SKM-1 (cell line): ENCODE data around the gene CRCP.

ENCODE experiments used
- DNase-seq: peaks from one replicate; lab custom pipeline; 2025; ENCODE audit not compliant: unreplicated experiment; lab: John Stamatoyannopoulos, UW

Gene CRCP

DNA sequence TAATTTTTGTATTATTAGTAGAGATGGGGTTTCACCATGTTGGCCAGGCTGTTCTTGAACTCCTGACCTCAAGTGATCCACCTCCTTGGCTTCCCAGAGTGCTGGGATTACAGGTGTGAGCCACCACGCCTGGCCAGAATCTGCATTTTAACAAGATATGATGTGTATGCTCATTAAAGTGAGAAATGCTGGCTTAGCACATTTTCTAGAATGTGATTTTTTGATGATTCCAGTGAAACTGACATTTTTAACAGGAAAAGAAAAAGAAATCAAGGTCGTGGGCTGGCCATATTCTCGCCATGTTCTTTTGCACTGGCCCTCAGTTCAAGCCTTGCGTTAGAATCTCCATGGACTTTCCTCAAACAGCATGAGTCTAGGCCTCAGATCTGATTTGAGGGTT, 72.3 kb downstream of the CRCP start:
- DNase-seq = no peak

DNA sequence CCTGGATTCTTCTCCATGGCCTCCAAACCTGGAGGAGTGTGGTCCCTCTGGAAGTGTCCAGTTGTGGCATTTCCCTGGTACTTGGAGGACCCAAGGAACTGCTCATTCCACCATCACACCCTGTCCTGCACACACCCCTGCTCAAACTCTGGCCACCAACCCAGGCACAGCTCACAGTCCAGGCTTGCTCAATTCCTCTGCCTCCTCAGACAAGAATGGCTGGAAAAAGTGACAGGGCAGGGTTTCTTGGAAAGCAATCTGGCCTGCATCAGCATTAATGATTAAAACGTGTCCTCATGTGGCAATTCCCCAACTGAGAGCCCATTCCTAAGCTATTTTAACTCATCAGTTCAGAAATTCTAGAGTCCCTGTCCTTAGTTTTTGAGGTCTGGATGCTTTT, 73.3 kb downstream of the CRCP start:
- DNase-seq = no peak

DNA sequence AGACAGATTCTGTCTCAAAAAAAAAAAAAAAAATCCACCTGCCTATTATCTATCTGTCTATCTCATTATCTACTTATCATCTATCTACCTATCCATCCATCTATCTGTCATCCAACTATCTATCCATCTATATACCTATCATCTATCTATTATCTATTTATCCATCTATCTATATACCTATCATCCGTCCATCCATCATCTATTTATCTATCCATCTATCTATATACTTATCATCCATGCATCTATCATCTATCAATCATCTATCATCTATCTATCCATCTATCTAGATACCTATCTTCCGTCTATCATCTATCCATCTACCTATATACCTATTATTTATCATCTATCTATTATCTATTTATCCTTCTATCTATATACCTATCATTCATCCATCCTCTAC, 74.0 kb downstream of the CRCP start:
- no peak for DNase-seq

DNA sequence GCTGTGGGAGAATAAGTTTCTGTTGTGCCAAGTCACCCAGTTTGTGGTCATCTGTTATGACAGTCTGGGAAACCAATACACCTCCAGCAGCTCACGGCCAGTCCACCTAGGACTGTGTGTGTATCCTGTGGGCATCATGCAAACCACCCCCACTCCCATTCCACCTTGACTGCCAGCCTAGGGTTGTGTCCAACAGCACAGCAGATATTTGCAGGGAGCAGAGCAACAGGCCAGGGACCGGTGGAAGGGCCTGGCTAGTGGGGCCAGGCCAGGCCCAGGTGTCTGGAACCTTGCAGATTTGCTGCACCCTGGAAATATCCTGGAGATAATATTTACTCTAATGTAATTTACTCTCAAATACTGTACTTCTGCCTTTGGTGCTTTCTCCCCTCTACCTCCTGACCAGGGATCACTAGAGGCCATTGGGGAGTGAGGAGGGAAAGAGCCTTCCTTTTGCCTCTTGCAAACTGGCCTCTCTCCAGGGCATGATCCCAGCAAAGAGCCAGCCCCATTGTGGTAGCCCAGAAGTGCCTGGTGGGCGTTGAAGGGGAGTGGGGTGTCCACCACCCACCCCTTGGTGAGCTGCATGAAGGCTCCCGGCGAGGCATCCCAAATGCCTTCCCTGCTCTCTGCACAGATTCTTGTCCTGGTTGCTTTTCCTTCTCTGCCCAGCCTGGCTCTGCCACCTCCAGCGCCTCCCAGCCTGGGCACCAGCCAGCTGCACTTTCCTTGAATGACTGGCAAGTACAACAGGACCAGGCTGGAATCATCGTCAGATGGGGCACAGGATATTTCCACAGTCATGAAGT, 75.3 kb downstream of the CRCP start:
- no peak for DNase-seq

DNA sequence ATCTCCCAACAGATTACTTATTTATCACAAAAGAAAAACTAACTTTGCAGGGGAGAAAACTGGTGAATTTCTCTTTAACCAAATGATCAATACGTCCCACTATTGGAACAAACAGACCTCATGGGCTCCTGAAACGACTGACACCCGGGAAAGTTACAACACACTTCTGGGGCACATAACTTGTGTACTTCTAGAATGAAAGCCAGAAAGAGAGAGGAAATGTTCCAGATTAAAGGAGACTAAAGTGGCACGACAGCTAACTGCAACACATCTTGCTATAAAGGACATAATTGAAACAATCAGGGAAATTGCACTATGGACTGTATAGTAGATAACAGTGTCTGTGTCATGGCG, 75.8 kb downstream of the CRCP start:
- no peak for DNase-seq

DNA sequence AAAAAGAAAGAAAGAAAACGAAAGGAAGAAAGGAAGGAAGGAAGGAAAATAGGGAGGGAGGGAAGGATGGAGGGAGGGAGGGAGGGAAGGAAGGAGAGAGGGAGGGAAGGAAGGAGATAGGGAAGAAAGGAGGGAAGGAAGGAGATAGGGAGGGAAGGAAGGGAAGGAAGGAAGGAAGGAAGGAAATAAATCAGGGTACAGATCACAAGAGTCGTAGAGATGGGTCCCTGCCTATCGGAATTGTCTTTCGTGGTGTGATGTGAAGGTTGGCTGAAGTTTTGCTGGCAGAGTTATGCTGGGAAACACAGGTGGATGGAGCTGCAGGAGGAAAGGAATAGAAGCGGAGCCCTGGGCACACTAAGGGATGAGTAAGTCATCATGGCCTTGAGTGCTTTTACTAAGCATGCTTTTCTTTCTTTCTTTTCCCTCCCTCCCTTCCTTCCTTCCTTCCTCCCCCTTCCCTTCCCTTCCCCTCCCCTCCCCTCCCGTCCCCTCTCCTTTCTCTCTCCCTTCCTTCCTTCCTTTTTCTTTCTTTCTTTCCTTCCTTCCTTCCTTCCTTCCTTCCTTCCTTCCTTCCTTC, 78.6 kb downstream of the CRCP start:
- no peak for DNase-seq

DNA sequence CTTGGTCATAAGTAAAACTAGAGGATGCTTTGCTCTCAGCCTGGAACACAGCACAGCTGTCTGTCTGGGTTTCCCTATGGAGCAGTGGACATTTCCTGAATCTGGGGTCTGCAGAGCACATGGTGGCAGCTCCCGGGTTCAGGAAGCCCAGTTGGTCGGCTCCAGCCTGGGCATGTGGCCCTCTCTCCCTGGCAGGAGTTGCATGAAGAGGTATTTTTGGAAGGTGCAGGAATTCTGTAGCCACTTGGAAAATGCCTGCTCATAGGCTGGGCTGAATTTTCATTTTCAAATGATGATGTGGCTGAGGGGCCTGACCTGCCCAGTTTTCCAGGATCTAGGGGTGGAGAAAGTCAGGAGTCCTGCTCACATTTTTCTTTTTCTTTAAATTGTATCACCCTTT, 83.8 kb downstream of the CRCP start:
- no peak for DNase-seq

DNA sequence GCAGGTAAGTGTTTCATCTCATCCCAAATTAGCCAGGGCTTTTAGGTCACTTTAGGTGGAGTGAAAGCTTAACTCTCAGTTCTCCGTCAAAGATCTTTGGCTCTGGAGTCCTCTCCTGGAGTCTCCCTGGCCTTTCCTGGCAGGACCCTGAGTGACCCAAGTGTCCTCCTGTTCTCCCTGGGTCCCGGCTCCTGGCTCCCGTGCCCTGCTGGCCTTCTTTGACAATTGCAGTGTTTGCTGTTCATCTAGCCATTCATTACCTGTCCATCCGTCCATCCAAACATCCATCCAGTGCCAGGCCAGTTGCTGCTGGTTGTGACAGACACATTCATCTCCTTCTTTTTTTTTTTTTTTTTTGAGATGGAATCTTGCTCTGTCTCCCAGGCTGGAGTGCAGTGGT, 84.3 kb downstream of the CRCP start:
- DNase-seq = no peak

DNA sequence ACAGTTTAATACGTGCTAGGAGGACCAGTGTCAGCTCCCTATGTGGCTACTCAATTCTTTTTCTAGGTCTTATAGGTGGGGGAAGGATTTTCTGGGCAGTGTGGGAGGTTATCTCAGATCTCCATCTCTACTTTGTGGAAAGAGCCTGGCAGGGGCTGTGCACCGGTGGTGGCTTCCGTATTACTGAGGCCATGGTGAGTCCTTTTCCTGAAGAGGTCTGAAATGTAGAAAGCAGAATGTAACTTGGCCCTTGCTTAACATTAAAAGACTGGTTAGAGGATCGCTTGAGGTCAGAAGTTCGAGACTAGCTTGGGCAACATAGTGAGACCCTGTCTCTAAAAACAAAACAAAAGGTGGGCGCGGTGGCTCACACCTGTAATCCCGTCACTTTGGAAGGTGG, 87.8 kb downstream of the CRCP start:
- DNase-seq = no peak
